Osteoblast (primary cell): ENCODE results near the gene RAB3B. TPM values are rescaled to one million over a fixed set of nuclear protein-coding genes. Genes with fewer than 3 reads are reported as not detected.
A peak's percentile ranks its signal among the peaks of the same experiment; 100 is the strongest.

ENCODE experiments used
- DNase-seq: peaks from one replicate; pipeline ENCODE4 v3.0.0; 2011; ENCODE audit warnings: low spot score, mixed read lengths; ENCODE audit not compliant: insufficient read length; ENCODE audit errors: missing footprints
- H2AFZ ChIP-seq: 2 replicates; pipeline ENCODE4 v1.6.0; 2011; ENCODE audit warnings: mild to moderate bottlenecking, low read length
- H3K27ac ChIP-seq: 2 replicates; pipeline ENCODE4 v1.5.1; 2011; ENCODE audit warnings: mild to moderate bottlenecking, low read depth, low read length, moderate library complexity
- H3K27me3 ChIP-seq: 2 replicates; pipeline ENCODE4 v1.6.0; 2012; ENCODE audit warnings: mild to moderate bottlenecking, control low read depth, inconsistent platforms, low read length, moderate library complexity; ENCODE audit not compliant: insufficient read depth
- H3K36me3 ChIP-seq: 2 replicates; pipeline ENCODE4 v1.5.1; 2011; ENCODE audit warnings: mild to moderate bottlenecking, low read length, control low read depth, moderate library complexity; ENCODE audit not compliant: insufficient read depth
- H3K4me1 ChIP-seq: 2 replicates; pipeline ENCODE4 v1.5.1; 2011; ENCODE audit warnings: mild to moderate bottlenecking, low read length, control low read depth, moderate library complexity; ENCODE audit not compliant: insufficient read depth
- H3K4me2 ChIP-seq: 2 replicates; pipeline ENCODE4 v1.6.0; 2011; ENCODE audit warnings: mild to moderate bottlenecking, low read length; ENCODE audit not compliant: insufficient read depth
- H3K4me3 ChIP-seq: fragments of 200-600 bp; sonication (generic); 3 replicates; pipeline ENCODE4 v1.5.1; 2012; ENCODE audit warnings: mild to moderate bottlenecking, low read length, inconsistent platforms; ENCODE audit not compliant: insufficient read depth
- H3K79me2 ChIP-seq: 2 replicates; pipeline ENCODE4 v1.6.0; 2012; ENCODE audit warnings: mild to moderate bottlenecking, low read length, control low read depth, inconsistent platforms; ENCODE audit not compliant: insufficient read depth
- H3K9me3 ChIP-seq: 2 replicates; pipeline ENCODE4 v1.5.1; 2011; ENCODE audit warnings: low read depth, low read length, control low read depth
- H4K20me1 ChIP-seq: 2 replicates; pipeline ENCODE4 v1.6.0; 2012; ENCODE audit warnings: mild to moderate bottlenecking, low read length, control low read depth; ENCODE audit not compliant: insufficient read depth
- CTCF ChIP-seq: IDR thresholded peaks from 2 replicates; pipeline ENCODE4 v1.5.1; 2011; ENCODE audit warnings: mild to moderate bottlenecking, low read depth, low read length, moderate library complexity; ENCODE audit errors: extremely low read depth
- total RNA-seq: library from RNA; depleted of rRNA; stranded (reverse); fragments of >200 nt; gene quantifications from 2 replicates; pipeline ENCODE4 v1.2.3, GENCODE V29; 2012

Gene RAB3B
- total RNA-seq, 1 donor, result 14.5 TPM

GRCh38 chr1:51989582-51990477, 670 bp downstream of the RAB3B start:
- peak overlapping the region; percentile 74 for H3K4me2 ChIP-seq
- peaks cover 3% of the 10 kb centered on the region for H3K4me1 ChIP-seq
- no peaks in the 10 kb centered on the region for H3K36me3 ChIP-seq
- peak overlapping the region; percentile 39 for H2AFZ ChIP-seq
- H3K27me3 ChIP-seq, result peaks cover 2% of the 10 kb centered on the region
- no peaks in the 10 kb centered on the region for H3K9me3 ChIP-seq
- peak; percentile 36 for DNase-seq
- no peaks in the 10 kb centered on the region for H4K20me1 ChIP-seq
- peaks cover 30% of the 10 kb centered on the region for H3K79me2 ChIP-seq
- no peak for TF ChIP-seq CTCF
- H3K4me3 ChIP-seq, result peak overlapping the region; percentile 81
- H3K27ac ChIP-seq, result no peak overlapping the region

GRCh38 chr1:51988254-51988653, 2.2 kb downstream of the RAB3B start:
- peaks cover 2% of the 10 kb centered on the region for H3K27me3 ChIP-seq
- H3K36me3 ChIP-seq, result no peaks in the 10 kb centered on the region
- no peaks in the 10 kb centered on the region for H4K20me1 ChIP-seq
- no peaks in the 10 kb centered on the region for H3K9me3 ChIP-seq
- H3K4me2 ChIP-seq, result no peak overlapping the region
- H3K27ac ChIP-seq, result no peak overlapping the region
- peaks cover 3% of the 10 kb centered on the region for H3K4me1 ChIP-seq
- no peak overlapping the region for H2AFZ ChIP-seq
- peaks cover 34% of the 10 kb centered on the region for H3K79me2 ChIP-seq
- DNase-seq, result peak; percentile 46
- no peak overlapping the region for H3K4me3 ChIP-seq
- no peak for TF ChIP-seq CTCF

GRCh38 chr1:51986718-51987117, 3.8 kb downstream of the RAB3B start:
- H3K4me1 ChIP-seq, result peaks cover 3% of the 10 kb centered on the region
- TF ChIP-seq CTCF, result no peak
- no peak overlapping the region for H3K4me3 ChIP-seq
- H3K4me2 ChIP-seq, result no peak overlapping the region
- no peak overlapping the region for H3K27ac ChIP-seq
- H4K20me1 ChIP-seq, result no peaks in the 10 kb centered on the region
- peaks cover under 1% of the 10 kb centered on the region for H3K36me3 ChIP-seq
- H3K79me2 ChIP-seq, result peaks cover 35% of the 10 kb centered on the region
- H3K9me3 ChIP-seq, result no peaks in the 10 kb centered on the region
- no peak for DNase-seq
- H2AFZ ChIP-seq, result no peak overlapping the region
- no peaks in the 10 kb centered on the region for H3K27me3 ChIP-seq

GRCh38 chr1:51982161-51982560, 8.3 kb downstream of the RAB3B start:
- Histone ChIP-seq H2AFZ (no peak overlapping the region), H4K20me1 (no peaks in the 10 kb centered on the region), H3K79me2 (peaks cover 12% of the 10 kb centered on the region), H3K27ac (no peak overlapping the region), H3K36me3 (peaks cover 4% of the 10 kb centered on the region), H3K4me3 (no peak overlapping the region), H3K4me2 (no peak overlapping the region), H3K4me1 (no peaks in the 10 kb centered on the region), H3K27me3 (no peaks in the 10 kb centered on the region), H3K9me3 (no peaks in the 10 kb centered on the region)
- DNase-seq, result no peak
- no peak for TF ChIP-seq CTCF
